GM19035 (cell line): Measurements from ENCODE around the gene LRRC41.
"Not testable (repeated sequence)": the region's sequence is repeated elsewhere in the genome, so short reads cannot be mapped to it uniquely, and the experiment has no call there.

Experiments used
- ATAC-seq: cut with Tn5 transposase; IDR thresholded peaks from one replicate; pipeline ENCODE4 v1.9.1; 2021; ENCODE audit not compliant: unreplicated experiment

Gene LRRC41

GRCh38 chr1:46246136-46246535 is 57.3 kb downstream of the LRRC41 start:
- ATAC-seq = not testable (repeated sequence)

GRCh38 chr1:46244656-46245371 is 58.6 kb downstream of the LRRC41 start:
- no peak for ATAC-seq

GRCh38 chr1:46243831-46244230 is 59.6 kb downstream of the LRRC41 start:
- not testable (repeated sequence) for ATAC-seq

GRCh38 chr1:46242918-46243317 is 60.5 kb downstream of the LRRC41 start:
- no peak for ATAC-seq

- ATAC-seq = not testable (repeated sequence)
Measured at GRCh38 chr1:46241733-46242132, 61.7 kb downstream of the LRRC41 start.

GRCh38 chr1:46238865-46239264 is 64.6 kb downstream of the LRRC41 start:
- ATAC-seq = not testable (repeated sequence)

GRCh38 chr1:46236882-46237281 is 66.5 kb downstream of the LRRC41 start:
- no peak for ATAC-seq

GRCh38 chr1:46231231-46231630 is 72.2 kb downstream of the LRRC41 start:
- ATAC-seq = not testable (repeated sequence)
